COLO668 (cell line): ENCODE data around the gene N4BP2L2.

Experiments
- DNase-seq: peaks from one replicate; lab custom pipeline; 2025; ENCODE audit not compliant: unreplicated experiment; lab: John Stamatoyannopoulos, UW

The N4BP2L2 gene

GRCh38 chr13:32530841-32531253 is 7.7 kb downstream of the N4BP2L2 start:
- DNase-seq: no peak

- DNase-seq: no peak
Measured at GRCh38 chr13:32528358-32528757, 10.2 kb downstream of the N4BP2L2 start.

- no peak for DNase-seq
Measured at GRCh38 chr13:32527151-32527550, 11.4 kb downstream of the N4BP2L2 start.

- DNase-seq: no peak
Measured at GRCh38 chr13:32525766-32526165, 12.8 kb downstream of the N4BP2L2 start.

- DNase-seq: no peak
Measured at GRCh38 chr13:32515246-32515645, 23.3 kb downstream of the N4BP2L2 start.

- DNase-seq: no peak
Measured at GRCh38 chr13:32511482-32511881, 27.1 kb downstream of the N4BP2L2 start.

GRCh38 chr13:32504876-32505275 is 33.7 kb downstream of the N4BP2L2 start:
- DNase-seq: no peak

- no peak for DNase-seq
Measured at GRCh38 chr13:32504263-32504662, 34.3 kb downstream of the N4BP2L2 start.

- no peak for DNase-seq
Measured at GRCh38 chr13:32503727-32504126, 34.9 kb downstream of the N4BP2L2 start.

- no peak for DNase-seq
Measured at GRCh38 chr13:32501064-32501463, 37.5 kb downstream of the N4BP2L2 start.

- DNase-seq: no peak
Measured at GRCh38 chr13:32499538-32500210, 38.9 kb downstream of the N4BP2L2 start.

- DNase-seq: no peak
Measured at GRCh38 chr13:32497589-32497988, 41.0 kb downstream of the N4BP2L2 start.

- DNase-seq: no peak
Measured at GRCh38 chr13:32496599-32497160, 41.9 kb downstream of the N4BP2L2 start.

GRCh38 chr13:32495841-32496240 is 42.8 kb downstream of the N4BP2L2 start:
- no peak for DNase-seq

- no peak for DNase-seq
Measured at GRCh38 chr13:32495429-32495828, 43.2 kb downstream of the N4BP2L2 start.

- no peak for DNase-seq
Measured at GRCh38 chr13:32491028-32491427, 47.6 kb downstream of the N4BP2L2 start.

- DNase-seq: no peak
Measured at GRCh38 chr13:32476892-32477291, 61.7 kb downstream of the N4BP2L2 start.

GRCh38 chr13:32476021-32476731 is 62.4 kb downstream of the N4BP2L2 start:
- DNase-seq: no peak

- DNase-seq: no peak
Measured at GRCh38 chr13:32474999-32475792, 63.4 kb downstream of the N4BP2L2 start.

GRCh38 chr13:32473650-32474049 is 64.9 kb downstream of the N4BP2L2 start:
- no peak for DNase-seq

- no peak for DNase-seq
Measured at GRCh38 chr13:32472194-32472621, 66.4 kb downstream of the N4BP2L2 start.
